ENCODE results near the gene RSBN1. TPM values are rescaled to one million over a fixed set of nuclear protein-coding genes. Genes with fewer than 3 reads are reported as not detected.

Gene RSBN1
- total RNA-seq, 1 donor from 2014 or later = 21.0 TPM

DNA sequence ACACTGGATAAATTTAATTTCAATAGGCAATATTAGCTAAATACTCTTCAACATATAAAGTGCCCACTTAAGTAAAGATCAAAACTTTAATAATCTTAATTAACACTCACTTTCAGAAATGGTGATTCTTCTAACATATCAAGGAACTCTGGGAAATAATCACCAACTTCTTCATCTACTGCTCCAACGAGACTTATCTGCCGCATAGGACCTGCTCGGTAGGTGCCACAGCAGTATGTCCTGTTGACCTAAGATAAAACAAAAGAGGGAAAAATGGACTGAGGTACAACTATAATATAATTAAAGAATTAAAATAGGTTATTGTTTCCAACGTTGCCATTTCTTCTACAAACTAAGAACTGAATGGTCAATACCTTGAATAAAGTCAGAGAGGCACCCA is 34.7 kb downstream of the RSBN1 start:
- no peak for DNase-seq
- no peak for ATAC-seq
- intact Hi-C loops (cut with DNase I) = no loop called here
- Histone ChIP-seq H3K4me1 (peaks cover 35% of the 10 kb centered on the region), H3K36me3 (peaks cover 47% of the 10 kb centered on the region), H3K27me3 (ENCODE audit: low read depth) (no peaks in the 10 kb centered on the region), H3K9me3 (no peaks in the 10 kb centered on the region), H3K27ac (no peak overlapping the region), H3K4me3 (no peak overlapping the region)
- TF ChIP-seq, protein P1, sequence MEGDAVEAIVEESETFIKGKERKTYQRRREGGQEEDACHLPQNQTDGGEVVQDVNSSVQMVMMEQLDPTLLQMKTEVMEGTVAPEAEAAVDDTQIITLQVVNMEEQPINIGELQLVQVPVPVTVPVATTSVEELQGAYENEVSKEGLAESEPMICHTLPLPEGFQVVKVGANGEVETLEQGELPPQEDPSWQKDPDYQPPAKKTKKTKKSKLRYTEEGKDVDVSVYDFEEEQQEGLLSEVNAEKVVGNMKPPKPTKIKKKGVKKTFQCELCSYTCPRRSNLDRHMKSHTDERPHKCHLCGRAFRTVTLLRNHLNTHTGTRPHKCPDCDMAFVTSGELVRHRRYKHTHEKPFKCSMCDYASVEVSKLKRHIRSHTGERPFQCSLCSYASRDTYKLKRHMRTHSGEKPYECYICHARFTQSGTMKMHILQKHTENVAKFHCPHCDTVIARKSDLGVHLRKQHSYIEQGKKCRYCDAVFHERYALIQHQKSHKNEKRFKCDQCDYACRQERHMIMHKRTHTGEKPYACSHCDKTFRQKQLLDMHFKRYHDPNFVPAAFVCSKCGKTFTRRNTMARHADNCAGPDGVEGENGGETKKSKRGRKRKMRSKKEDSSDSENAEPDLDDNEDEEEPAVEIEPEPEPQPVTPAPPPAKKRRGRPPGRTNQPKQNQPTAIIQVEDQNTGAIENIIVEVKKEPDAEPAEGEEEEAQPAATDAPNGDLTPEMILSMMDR (IDR thresholded peaks at IDR 0.05) = no peak

DNA sequence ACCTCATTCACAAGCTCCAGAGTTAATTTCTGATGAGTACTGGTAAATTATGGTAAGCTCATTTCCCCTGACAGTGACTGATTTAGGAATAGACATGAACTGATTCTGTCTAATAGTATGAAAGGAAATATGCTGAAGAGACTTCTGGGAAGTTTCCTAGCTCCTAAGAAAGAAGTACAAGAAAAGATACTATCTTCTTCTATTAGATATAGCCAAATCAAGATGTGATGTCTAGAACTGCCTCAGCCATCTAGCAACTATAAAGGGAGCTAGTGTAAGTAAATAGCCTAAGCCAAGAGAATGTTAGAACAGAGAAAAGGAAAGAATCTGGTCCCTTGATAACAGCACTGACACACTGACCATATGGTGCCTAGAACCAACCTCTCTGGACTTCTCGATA is 42.2 kb downstream of the RSBN1 start:
- H3K4me3 ChIP-seq = no peak overlapping the region
- ATAC-seq (no peak), DNase-seq (no peak)
- H3K27ac ChIP-seq = no peak overlapping the region
- no peaks in the 10 kb centered on the region for H3K27me3 ChIP-seq (ENCODE audit: low read depth)
- H3K4me1 ChIP-seq = peaks cover 11% of the 10 kb centered on the region
- peaks cover 57% of the 10 kb centered on the region for H3K36me3 ChIP-seq
- intact Hi-C loops (cut with DNase I) = no loop called here
- TF ChIP-seq, protein P1 (IDR thresholded peaks at IDR 0.05) = no peak
- H3K9me3 ChIP-seq = no peaks in the 10 kb centered on the region

DNA sequence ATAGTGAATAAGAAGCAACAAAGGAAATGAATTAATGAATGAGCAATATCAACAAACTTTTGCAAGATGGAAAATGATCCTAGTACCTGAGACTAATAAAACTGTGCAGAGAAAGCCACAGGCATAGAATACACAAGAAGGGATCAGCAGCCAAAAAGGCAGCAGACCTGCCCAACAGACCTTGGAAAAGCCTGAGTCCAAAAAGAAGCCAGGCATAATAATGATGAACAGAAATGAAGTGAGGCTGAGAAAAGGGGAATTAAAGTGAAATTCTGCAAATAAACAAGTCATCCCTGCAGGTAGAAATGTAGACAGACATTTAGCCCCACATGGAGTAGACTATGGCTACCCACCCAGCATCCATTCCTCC is 42.7 kb downstream of the RSBN1 start:
- Histone ChIP-seq H3K9me3 (no peaks in the 10 kb centered on the region), H3K4me1 (peaks cover 11% of the 10 kb centered on the region), H3K27me3 (ENCODE audit: low read depth) (no peaks in the 10 kb centered on the region), H3K27ac (no peak overlapping the region), H3K36me3 (peaks cover 57% of the 10 kb centered on the region), H3K4me3 (no peak overlapping the region)
- DNase-seq (no peak), ATAC-seq (no peak)
- TF ChIP-seq, protein P1 (IDR thresholded peaks at IDR 0.05) = no peak
- intact Hi-C loops (cut with DNase I) = no loop called here

DNA sequence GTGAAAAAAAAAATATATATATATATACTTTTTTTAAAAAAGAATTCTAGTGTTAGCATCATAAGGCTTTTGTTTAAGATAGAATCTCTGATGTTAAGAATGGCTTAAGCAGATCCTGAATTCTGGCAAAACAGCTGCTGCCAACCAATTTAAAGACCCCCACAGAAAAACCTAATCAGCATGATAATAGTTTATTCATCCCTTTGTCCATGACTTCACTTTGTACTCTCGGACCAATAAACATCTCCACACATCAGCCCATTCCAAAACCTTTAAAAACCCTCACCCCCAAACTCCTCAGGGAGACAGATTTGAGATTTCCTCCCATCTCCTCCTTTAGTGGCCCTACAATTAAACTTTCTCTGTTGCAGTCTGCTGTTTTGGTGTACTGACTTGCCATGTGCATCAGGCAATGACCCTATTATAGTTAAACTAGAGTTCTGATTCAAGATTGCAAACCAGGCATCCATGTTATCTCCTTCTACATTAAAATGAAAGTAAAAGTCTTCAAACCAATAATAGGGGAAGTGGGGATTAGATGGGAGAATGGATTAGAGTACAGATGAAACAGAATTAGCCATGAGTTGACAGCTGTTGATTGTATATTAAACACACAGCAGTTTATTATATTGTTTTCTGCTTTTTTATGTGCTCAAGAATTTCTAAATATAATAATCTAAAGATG is 43.2 kb downstream of the RSBN1 start:
- H3K27ac ChIP-seq = no peak overlapping the region
- peaks cover 53% of the 10 kb centered on the region for H3K36me3 ChIP-seq
- ATAC-seq (no peak), DNase-seq (no peak)
- TF ChIP-seq, protein P1 (IDR thresholded peaks at IDR 0.05) = no peak
- H3K4me1 ChIP-seq = peaks cover 11% of the 10 kb centered on the region
- no peaks in the 10 kb centered on the region for H3K27me3 ChIP-seq (ENCODE audit: low read depth)
- intact Hi-C loops (cut with DNase I) = no loop called here
- no peaks in the 10 kb centered on the region for H3K9me3 ChIP-seq
- no peak overlapping the region for H3K4me3 ChIP-seq

DNA sequence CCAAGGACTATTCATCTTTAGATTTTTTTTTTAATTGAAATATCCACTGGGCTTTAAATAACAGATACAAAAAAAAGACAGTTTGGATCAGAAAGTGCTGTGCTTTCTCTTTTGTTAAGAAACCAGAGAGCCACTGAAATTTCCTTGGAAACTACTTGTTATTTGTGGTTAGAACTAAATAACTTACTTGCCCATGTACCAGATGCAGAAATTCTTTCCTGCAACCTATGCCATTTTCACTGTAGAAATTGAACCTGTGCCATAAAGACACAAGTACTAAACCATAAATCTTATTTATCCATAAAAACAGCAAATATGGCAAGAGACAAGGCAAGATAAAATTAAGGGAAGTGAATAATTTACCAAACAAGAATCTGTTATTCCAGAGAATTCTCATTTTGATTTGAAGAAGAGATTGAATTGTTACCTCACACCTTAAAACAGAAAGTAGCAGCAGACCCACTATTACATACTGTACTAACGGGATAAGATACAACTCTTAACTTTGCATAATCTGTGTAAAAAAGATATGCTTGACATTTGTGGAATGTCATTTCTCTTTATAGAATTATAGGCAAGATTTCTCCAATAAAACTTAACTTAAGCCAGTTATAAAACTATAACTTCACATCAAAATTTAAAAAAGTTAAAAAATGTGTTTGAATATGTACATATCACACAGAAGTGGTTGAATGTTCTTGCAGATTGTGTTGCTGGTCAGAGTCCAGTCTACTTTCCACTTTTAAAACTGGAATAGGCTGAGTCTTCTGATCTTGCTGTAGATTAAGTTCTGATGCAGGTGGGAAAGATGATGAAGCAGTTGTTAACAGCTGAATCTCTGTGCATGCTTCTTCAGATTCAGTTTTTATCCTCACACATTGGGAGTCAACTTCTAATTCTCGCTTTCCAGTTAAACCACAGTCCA is 46.7 kb downstream of the RSBN1 start:
- TF ChIP-seq, protein P1 (IDR thresholded peaks at IDR 0.05) = no peak
- intact Hi-C loops (cut with DNase I) = no loop called here
- H3K36me3 ChIP-seq = peaks cover 42% of the 10 kb centered on the region

More for the DNA sequence above, 46.7 kb downstream of the RSBN1 start:
- DNase-seq (no peak), ATAC-seq (no peak)
- Histone ChIP-seq H3K4me3 (no peak overlapping the region), H3K9me3 (no peaks in the 10 kb centered on the region), H3K27me3 (ENCODE audit: low read depth) (no peaks in the 10 kb centered on the region), H3K4me1 (peaks cover 11% of the 10 kb centered on the region), H3K27ac (no peak overlapping the region)
